Measurements from ENCODE around the gene CDC20B.

The CDC20B gene

GRCh38 chr5:55173687-55174230, 782 bp upstream of the CDC20B start (continued):
- TF ChIP-seq ZNF335 (tag by site-specific recombination; conservative IDR thresholded peaks at IDR 0.05) (peak; percentile 86), ZNF404 (tag by site-specific recombination; IDR thresholded peaks at IDR 0.05) (no peak), ZSCAN18 (tag by site-specific recombination; IDR thresholded peaks at IDR 0.05) (no peak), ZNF791 (tag by site-specific recombination; IDR thresholded peaks at IDR 0.05) (no peak), ZNF518A (tag by site-specific recombination; conservative IDR thresholded peaks at IDR 0.05; ENCODE audit: low read depth) (no peak), SP7 (tag by site-specific recombination; IDR thresholded peaks at IDR 0.05) (peak; percentile 10; the same call in 1 of the 2 replicates), ZNF202 (tag by site-specific recombination; IDR thresholded peaks at IDR 0.05; ENCODE audit: borderline replicate concordance) (no peak)

GRCh38 chr5:55172051-55172899, 702 bp downstream of the CDC20B start:
- ChIA-PET POLR2A (interaction anchor here (0.7 kb wide), 1 partner anchor 10 kb away, joined by 5 read pairs; no protein-coding TSS in a partner anchor), CTCF (interaction anchor here (0.6 to 3.0 kb wide), 13 partner anchors 10 to 620 kb away, joined by 3 to 10 read pairs (median 4); partner anchors contain the start of genes DHX29, GPX8 and MTREX)
- Histone ChIP-seq H3K9me3 (ENCODE audit: control insufficient read depth, insufficient read depth, low read depth, low read length) (no peaks in the 10 kb centered on the region), H3K4me3 (ENCODE audit: low read depth, low read length) (peak overlapping the region; percentile 49), H3K4me1 (ENCODE audit: control insufficient read depth, insufficient read depth, low read length) (no peaks in the 10 kb centered on the region; the same call in 1 of the 2 replicates), H3K27ac (ENCODE audit: extremely low read depth, low read depth, low read length) (no peak overlapping the region), H3K36me3 (ENCODE audit: control insufficient read depth in 2 of 2, insufficient read depth in 1 of 2, low read length in 2 of 2) (no peaks in the 10 kb centered on the region)
- TF ChIP-seq ZSCAN4 (tag by site-specific recombination; IDR thresholded peaks at IDR 0.05) (no peak), ZBTB11 (tag by site-specific recombination; conservative IDR thresholded peaks at IDR 0.05; ENCODE audit: low read depth) (no peak), ZNF37A (tag by site-specific recombination; IDR thresholded peaks at IDR 0.05) (no peak), ZNF549 (tag by site-specific recombination; IDR thresholded peaks at IDR 0.05) (no peak), ZBTB8A (tag by site-specific recombination; IDR thresholded peaks at IDR 0.05) (0 out of 2 replicates have a peak, but pooled peaks have one; percentile 3), ZNF585B (tag by site-specific recombination; IDR thresholded peaks at IDR 0.05) (no peak), ZNF449 (tag by site-specific recombination; IDR thresholded peaks at IDR 0.05) (no peak), ZNF184 (tag by site-specific recombination; IDR thresholded peaks at IDR 0.05) (no peak), ZBTB17 (tag by site-specific recombination; IDR thresholded peaks at IDR 0.05) (peak; percentile 96), ZFP69B (tag by site-specific recombination; IDR thresholded peaks at IDR 0.05) (no peak), ZNF239 (tag by site-specific recombination; IDR thresholded peaks at IDR 0.05) (no peak), ZNF335 (tag by site-specific recombination; conservative IDR thresholded peaks at IDR 0.05) (peak; percentile 94), ZNF391 (tag by site-specific recombination; IDR thresholded peaks at IDR 0.05; ENCODE audit: borderline replicate concordance, low read depth) (0 out of 2 replicates have a peak, but pooled peaks have one; percentile 26), ZNF16 (tag by site-specific recombination; IDR thresholded peaks at IDR 0.05; ENCODE audit: low read depth) (no peak), BCL11A (tag by site-specific recombination; IDR thresholded peaks at IDR 0.05; ENCODE audit: low read depth) (no peak), ZNF660 (tag by site-specific recombination; IDR thresholded peaks at IDR 0.05) (peak; percentile 86)
